SK-N-SH treated with all-trans-retinoic acid at 6 μM for 48 hours (cell line): Measurements from ENCODE around the gene GPR6.

Source experiments
- ARNTL ChIP-seq: fragments of 450-650 bp; formaldehyde crosslinking; IDR thresholded peaks from 2 replicates; pipeline ENCODE4 v1.5.0; 2020; ENCODE audit warnings: low read depth, mild to moderate bottlenecking, moderate library complexity, borderline replicate concordance
- CREB5 ChIP-seq: fragments of 250-450 bp; sonication (Bioruptor Pico); IDR thresholded peaks from 2 replicates; pipeline ENCODE4 v1.5.1; 2020; ENCODE audit warnings: low read depth, mild to moderate bottlenecking, moderate library complexity
- CSDC2 ChIP-seq: fragments of 250-450 bp; sonication (Bioruptor Pico); IDR thresholded peaks from 2 replicates; pipeline ENCODE4 v1.5.0; 2020; ENCODE audit warnings: mild to moderate bottlenecking, moderate library complexity
- CSRNP3 ChIP-seq: fragments of 250-450 bp; sonication (Bioruptor Pico); IDR thresholded peaks from 2 replicates; pipeline ENCODE4 v1.5.1; 2021; ENCODE audit warnings: mild to moderate bottlenecking, moderate library complexity
- PATZ1 ChIP-seq: fragments of 250-450 bp; sonication (Bioruptor Pico); IDR thresholded peaks from 2 replicates; pipeline ENCODE4 v1.8.0; 2020; ENCODE audit warnings: mild to moderate bottlenecking, moderate library complexity, borderline replicate concordance
- ZFP3 ChIP-seq: fragments of 250-450 bp; sonication (Bioruptor Pico); IDR thresholded peaks from 2 replicates; pipeline ENCODE4 v1.5.0; 2020; ENCODE audit warnings: mild to moderate bottlenecking, moderate library complexity

- TF ChIP-seq CSDC2 (CRISPR knock-in tag) (no peak), ZFP3 (CRISPR knock-in tag) (no peak), ARNTL (CRISPR knock-in tag) (no peak), PATZ1 (CRISPR knock-in tag) (no peak), CSRNP3 (CRISPR knock-in tag) (no peak), CREB5 (no peak)
These were observed 42.8 kb downstream of the GPR6 start for GRCh38 chr6:110020888-110021287.
